ENCODE results near the gene NDUFA8. TPM values are rescaled to one million over a fixed set of nuclear protein-coding genes. Genes with fewer than 3 reads are reported as not detected.

Gene NDUFA8
- total and polyA plus RNA-seq, 5 donors from 2014 or later: 10.7 to 97.9 (median 93.9) TPM

DNA sequence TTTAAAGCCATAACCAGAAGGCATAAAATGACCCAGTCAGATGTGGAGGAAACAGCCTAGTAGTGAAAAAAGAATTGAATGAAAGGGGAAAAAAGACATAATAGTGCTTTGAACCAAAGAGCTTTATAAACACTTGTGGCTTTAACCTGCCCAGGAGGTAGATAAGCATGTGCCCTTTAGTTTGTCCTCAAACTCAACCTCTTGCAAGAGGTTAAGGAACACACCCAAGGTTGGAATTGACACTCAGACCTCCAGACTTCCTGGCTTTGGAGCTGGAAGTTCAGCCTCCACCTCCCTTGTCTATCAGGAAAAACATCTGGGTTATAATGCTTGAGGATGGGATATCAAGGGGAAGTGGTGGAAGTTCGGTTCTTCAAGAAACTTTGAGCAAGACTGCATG lies 16.3 kb downstream of the NDUFA8 start:
- H3K4me1 ChIP-seq (ENCODE audit: control insufficient read depth, insufficient read depth, low read length, poor library complexity, severe bottlenecking): no peaks in the 10 kb centered on the region
- H3K27ac Mint-ChIP-seq: peak overlapping the region in 1 of 3 donors; percentile 30
- no peak overlapping the region for H3K4me3 ChIP-seq (ENCODE audit: low read depth, low read length)
- no peak overlapping the region for H3K4me3 Mint-ChIP-seq
- H3K9me3 ChIP-seq (ENCODE audit: control insufficient read depth in 2 of 2, low read length in 2 of 2): no peaks in the 10 kb centered on the region
- DNase-seq (no peak), ATAC-seq (ENCODE audit: low read depth in 2 of 2) (no peak)
- peaks cover 48% of the 10 kb centered on the region for H3K36me3 ChIP-seq (ENCODE audit: control insufficient read depth, insufficient read depth, low read length)
- no peak overlapping the region for H3K27ac ChIP-seq (ENCODE audit: insufficient read depth, low read length, poor library complexity, severe bottlenecking)
- H3K9me3 Mint-ChIP-seq: no peaks in the 10 kb centered on the region
- H3K27me3 ChIP-seq (ENCODE audit: control insufficient read depth, insufficient read depth, low read length): no peaks in the 10 kb centered on the region
- H3K4me1 Mint-ChIP-seq: peaks cover 0 to 3% (median under 1%) of the 10 kb centered on the region in 4 donors
- peaks cover 47% of the 10 kb centered on the region for H3K36me3 Mint-ChIP-seq
- H3K27me3 Mint-ChIP-seq: no peaks in the 10 kb centered on the region

DNA sequence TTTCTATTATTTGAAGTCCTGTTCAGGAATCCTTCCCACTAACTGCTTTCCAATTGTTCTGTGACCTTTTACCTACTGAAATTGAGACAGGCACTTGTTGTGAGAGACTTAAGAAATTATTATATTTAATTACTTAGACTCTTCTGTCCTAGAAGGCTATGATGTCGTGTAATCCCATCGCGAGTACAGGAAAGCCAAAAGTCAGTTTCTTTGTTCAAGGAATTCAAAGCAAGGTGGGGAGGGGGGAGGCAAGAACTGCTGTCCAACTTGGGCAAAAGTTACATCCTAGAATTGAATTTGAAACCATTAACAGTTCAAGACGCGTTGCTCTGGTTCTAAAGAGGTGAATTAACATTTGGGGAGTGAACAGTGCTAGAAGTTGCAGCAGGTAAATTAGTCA lies 17.9 kb downstream of the NDUFA8 start:
- ATAC-seq (ENCODE audit: low read depth in 2 of 2) (no peak), DNase-seq (no peak)
- no peaks in the 10 kb centered on the region for H3K4me1 ChIP-seq (ENCODE audit: control insufficient read depth, insufficient read depth, low read length, poor library complexity, severe bottlenecking)
- H3K4me3 ChIP-seq (ENCODE audit: low read depth, low read length): no peak overlapping the region
- H3K36me3 Mint-ChIP-seq: peaks cover 37% of the 10 kb centered on the region
- H3K4me3 Mint-ChIP-seq: no peak overlapping the region
- H3K4me1 Mint-ChIP-seq: no peaks in the 10 kb centered on the region
- peaks cover 36% of the 10 kb centered on the region for H3K36me3 ChIP-seq (ENCODE audit: control insufficient read depth, insufficient read depth, low read length)
- H3K27me3 Mint-ChIP-seq: no peaks in the 10 kb centered on the region
- H3K9me3 Mint-ChIP-seq: no peaks in the 10 kb centered on the region
- H3K27ac ChIP-seq (ENCODE audit: insufficient read depth, low read length, poor library complexity, severe bottlenecking): no peak overlapping the region
- H3K27me3 ChIP-seq (ENCODE audit: control insufficient read depth, insufficient read depth, low read length): no peaks in the 10 kb centered on the region
- no peaks in the 10 kb centered on the region for H3K9me3 ChIP-seq (ENCODE audit: control insufficient read depth in 2 of 2, low read length in 2 of 2)
- H3K27ac Mint-ChIP-seq: no peak overlapping the region

DNA sequence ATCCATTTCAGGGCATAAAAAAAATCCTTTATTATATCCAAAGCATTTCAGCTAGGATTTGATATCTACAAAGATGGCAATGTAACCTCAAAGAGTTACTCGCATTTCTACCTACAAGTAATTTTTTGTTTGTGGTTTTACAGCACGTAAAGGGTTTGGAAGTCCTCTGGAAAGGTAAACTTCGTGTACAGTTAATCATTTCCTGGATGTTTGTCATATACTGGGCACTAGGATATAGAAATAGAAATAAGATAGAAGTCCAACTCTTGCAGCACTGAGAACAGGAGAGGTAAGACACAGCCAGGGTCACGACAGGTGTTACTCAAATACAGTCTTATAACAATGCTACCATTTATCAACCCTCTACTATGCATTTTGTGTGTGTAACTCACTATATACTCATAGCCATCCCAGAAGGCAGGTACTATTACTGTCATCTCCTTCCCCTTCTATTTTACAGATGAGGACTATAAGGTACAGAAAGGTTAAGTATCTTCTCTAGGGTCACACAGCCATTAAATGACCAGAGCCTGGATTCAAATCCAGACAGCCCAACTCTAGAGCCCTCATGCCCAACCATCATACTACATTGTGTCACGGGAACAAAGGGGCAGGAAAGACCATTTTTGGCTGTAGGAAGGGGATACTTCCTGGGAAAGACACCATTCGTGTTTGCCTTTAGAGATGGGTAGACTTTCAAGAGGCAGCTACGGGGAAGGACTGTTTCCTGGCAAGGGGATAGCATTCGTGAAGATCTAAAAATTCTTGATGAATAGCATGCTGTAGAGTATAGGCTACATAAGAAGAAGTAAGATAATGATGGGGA lies 19.0 kb downstream of the NDUFA8 start:
- Mint-ChIP-seq H3K27me3 (no peaks in the 10 kb centered on the region), H3K27ac (no peak overlapping the region), H3K4me3 (no peak overlapping the region), H3K36me3 (peaks cover 36% of the 10 kb centered on the region), H3K9me3 (no peaks in the 10 kb centered on the region), H3K4me1 (no peaks in the 10 kb centered on the region)
- DNase-seq: no peak
- Histone ChIP-seq H3K27me3 (ENCODE audit: control insufficient read depth, insufficient read depth, low read length) (no peaks in the 10 kb centered on the region), H3K27ac (ENCODE audit: insufficient read depth, low read length, poor library complexity, severe bottlenecking) (no peak overlapping the region), H3K4me3 (ENCODE audit: low read depth, low read length) (no peak overlapping the region), H3K9me3 (ENCODE audit: control insufficient read depth in 2 of 2, low read length in 2 of 2) (no peaks in the 10 kb centered on the region), H3K4me1 (ENCODE audit: control insufficient read depth, insufficient read depth, low read length, poor library complexity, severe bottlenecking) (no peaks in the 10 kb centered on the region), H3K36me3 (ENCODE audit: control insufficient read depth, insufficient read depth, low read length) (peaks cover 26% of the 10 kb centered on the region)
- ATAC-seq (ENCODE audit: low read depth in 2 of 2): no peak

DNA sequence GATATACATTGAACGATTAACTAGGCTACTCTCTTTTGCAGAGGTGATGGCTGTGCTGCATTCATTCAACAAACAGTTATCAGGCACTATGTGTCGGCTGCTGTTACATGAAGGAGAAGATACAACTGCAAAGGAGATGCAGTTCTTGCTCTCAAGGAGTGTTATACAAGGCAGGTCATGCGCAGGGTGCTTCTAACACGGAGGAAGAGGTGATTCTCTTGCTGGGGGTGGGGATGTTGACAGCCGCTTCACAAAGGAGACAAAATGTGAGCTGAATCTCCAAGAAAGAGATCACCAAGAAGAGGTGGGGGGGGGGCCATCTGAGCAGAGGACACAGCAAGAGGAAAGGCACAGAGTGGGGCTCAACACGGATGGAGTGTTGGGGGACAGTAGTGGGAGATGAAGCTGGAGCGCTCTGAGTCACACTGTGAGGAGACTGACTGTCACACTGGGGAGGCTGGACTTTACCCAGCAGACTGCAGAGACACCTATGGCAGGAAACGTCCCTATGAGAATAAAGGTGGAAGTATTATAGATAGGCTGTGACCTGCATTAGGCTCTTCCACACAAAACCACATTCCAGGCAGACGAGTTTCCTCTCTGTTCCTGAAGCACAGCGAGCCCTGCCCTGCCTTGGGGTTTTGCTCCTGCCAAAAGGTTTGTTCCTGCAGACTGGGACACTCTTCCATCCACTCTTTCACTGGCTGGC lies 20.9 kb downstream of the NDUFA8 start:
- H3K4me1 ChIP-seq (ENCODE audit: control insufficient read depth, insufficient read depth, low read length, poor library complexity, severe bottlenecking): no peaks in the 10 kb centered on the region
- Mint-ChIP-seq H3K9me3 (no peaks in the 10 kb centered on the region), H3K36me3 (peaks cover 20% of the 10 kb centered on the region), H3K4me1 (no peaks in the 10 kb centered on the region), H3K4me3 (no peak overlapping the region), H3K27ac (no peak overlapping the region), H3K27me3 (no peaks in the 10 kb centered on the region)
- no peaks in the 10 kb centered on the region for H3K9me3 ChIP-seq (ENCODE audit: control insufficient read depth in 2 of 2, low read length in 2 of 2)
- DNase-seq (no peak), ATAC-seq (ENCODE audit: low read depth in 2 of 2) (no peak)
- H3K27me3 ChIP-seq (ENCODE audit: control insufficient read depth, insufficient read depth, low read length): no peaks in the 10 kb centered on the region
- H3K4me3 ChIP-seq (ENCODE audit: low read depth, low read length): no peak overlapping the region
- H3K36me3 ChIP-seq (ENCODE audit: control insufficient read depth, insufficient read depth, low read length): peaks cover 9% of the 10 kb centered on the region
- no peak overlapping the region for H3K27ac ChIP-seq (ENCODE audit: insufficient read depth, low read length, poor library complexity, severe bottlenecking)

DNA sequence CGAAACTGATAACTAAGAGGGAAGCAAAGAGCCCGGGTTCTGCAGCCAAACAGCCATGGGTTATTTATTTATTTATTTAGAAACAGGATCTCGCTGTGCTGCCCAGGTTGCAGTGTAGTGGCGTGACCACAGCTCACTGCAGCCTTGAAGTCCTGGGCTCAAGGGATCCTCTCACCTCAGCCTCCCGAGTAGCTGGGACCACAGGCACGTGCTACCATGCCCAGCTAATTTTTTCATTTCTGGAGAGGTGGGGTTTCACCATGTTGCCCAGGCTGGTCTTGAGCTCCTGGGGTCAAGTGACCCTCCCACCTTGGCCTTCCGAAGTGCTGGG lies 24.1 kb downstream of the NDUFA8 start:
- no peaks in the 10 kb centered on the region for H3K4me1 Mint-ChIP-seq

DNA sequence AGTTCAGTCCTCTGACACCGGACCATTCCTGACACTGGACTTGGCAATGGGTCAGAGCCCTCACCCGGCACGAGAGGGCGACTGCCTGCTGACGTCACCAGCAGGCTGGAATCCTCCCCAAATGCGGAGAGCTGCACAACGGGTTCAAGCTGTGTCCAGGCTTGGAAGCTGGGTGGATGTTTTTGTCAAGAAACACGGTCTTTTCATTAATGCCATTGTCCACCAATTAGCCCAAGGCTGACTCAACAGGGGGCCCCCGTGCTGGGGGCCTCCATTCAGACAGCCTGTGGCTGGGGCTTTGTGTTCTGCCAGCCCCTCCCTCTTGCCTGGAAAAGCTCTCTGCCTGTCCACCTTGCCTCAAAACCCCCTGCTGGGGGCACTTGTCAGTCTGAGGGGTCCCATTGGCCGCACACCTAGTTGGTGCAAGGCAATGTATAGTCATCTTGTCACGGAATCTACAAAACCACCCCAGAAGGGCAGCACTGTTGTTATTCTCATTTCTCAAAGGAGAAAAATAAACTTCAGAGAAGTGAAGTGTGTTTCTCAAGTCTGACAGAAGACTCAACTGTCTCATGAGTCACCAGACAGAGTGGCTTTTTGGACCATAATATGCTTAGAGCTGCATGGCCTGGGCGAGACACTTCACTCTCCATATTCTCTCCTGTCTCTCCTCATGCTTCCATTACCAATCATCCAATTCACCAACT lies 24.6 kb downstream of the NDUFA8 start:
- Mint-ChIP-seq H3K4me3 (no peak overlapping the region), H3K9me3 (no peaks in the 10 kb centered on the region), H3K27ac (no peak overlapping the region), H3K27me3 (peaks cover 9% of the 10 kb centered on the region), H3K4me1 (no peaks in the 10 kb centered on the region), H3K36me3 (no peaks in the 10 kb centered on the region)
- H3K9me3 ChIP-seq (ENCODE audit: control insufficient read depth in 2 of 2, low read length in 2 of 2): no peaks in the 10 kb centered on the region
- no peak overlapping the region for H3K4me3 ChIP-seq (ENCODE audit: low read depth, low read length)
- H3K36me3 ChIP-seq (ENCODE audit: control insufficient read depth, insufficient read depth, low read length): no peaks in the 10 kb centered on the region
- ATAC-seq (ENCODE audit: low read depth in 2 of 2): no peak
- H3K4me1 ChIP-seq (ENCODE audit: control insufficient read depth, insufficient read depth, low read length, poor library complexity, severe bottlenecking): no peaks in the 10 kb centered on the region
- DNase-seq: no peak
- no peak overlapping the region for H3K27ac ChIP-seq (ENCODE audit: insufficient read depth, low read length, poor library complexity, severe bottlenecking)
- H3K27me3 ChIP-seq (ENCODE audit: control insufficient read depth, insufficient read depth, low read length): no peaks in the 10 kb centered on the region

More for the DNA sequence above, 24.1 kb downstream of the NDUFA8 start:
- DNase-seq: no peak
- no peak overlapping the region for H3K4me3 Mint-ChIP-seq
- ATAC-seq (ENCODE audit: low read depth in 2 of 2): no peak
- H3K27me3 Mint-ChIP-seq: peaks cover 8% of the 10 kb centered on the region
- no peaks in the 10 kb centered on the region for H3K36me3 ChIP-seq (ENCODE audit: control insufficient read depth, insufficient read depth, low read length)
- H3K27ac Mint-ChIP-seq: no peak overlapping the region
- no peak overlapping the region for H3K4me3 ChIP-seq (ENCODE audit: low read depth, low read length)
- H3K27me3 ChIP-seq (ENCODE audit: control insufficient read depth, insufficient read depth, low read length): no peaks in the 10 kb centered on the region
- no peaks in the 10 kb centered on the region for H3K9me3 Mint-ChIP-seq
- no peaks in the 10 kb centered on the region for H3K36me3 Mint-ChIP-seq
- H3K9me3 ChIP-seq (ENCODE audit: control insufficient read depth in 2 of 2, low read length in 2 of 2): no peaks in the 10 kb centered on the region
- no peaks in the 10 kb centered on the region for H3K4me1 ChIP-seq (ENCODE audit: control insufficient read depth, insufficient read depth, low read length, poor library complexity, severe bottlenecking)
- no peak overlapping the region for H3K27ac ChIP-seq (ENCODE audit: insufficient read depth, low read length, poor library complexity, severe bottlenecking)

DNA sequence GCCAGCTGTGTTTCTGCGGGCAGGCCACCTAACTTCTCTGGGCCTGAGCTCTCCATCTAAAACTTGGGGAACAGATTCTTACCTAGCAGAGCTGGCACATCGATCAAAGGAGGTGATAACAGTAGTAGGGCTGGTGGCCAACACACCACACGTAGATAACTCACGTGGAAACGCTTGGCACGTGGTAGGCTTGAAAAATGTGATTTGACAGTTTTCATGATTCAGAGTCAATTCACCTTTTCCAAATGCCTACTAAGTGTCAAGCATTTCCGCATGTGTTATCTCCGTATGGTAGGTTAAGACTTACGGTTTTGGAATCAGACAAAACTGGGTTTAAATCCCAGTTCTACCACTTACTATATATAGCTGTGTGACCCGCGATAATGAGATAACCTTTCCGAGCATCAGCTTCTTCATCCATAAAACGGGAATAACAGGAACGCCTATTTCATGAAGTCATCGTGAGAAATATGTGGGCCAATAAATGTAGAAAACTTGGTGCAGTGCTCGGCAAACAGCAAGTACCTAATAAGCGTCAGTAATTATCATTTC lies 25.5 kb downstream of the NDUFA8 start:
- no peaks in the 10 kb centered on the region for H3K9me3 Mint-ChIP-seq
- no peak overlapping the region for H3K4me3 Mint-ChIP-seq
- H3K4me3 ChIP-seq (ENCODE audit: low read depth, low read length): no peak overlapping the region
- no peaks in the 10 kb centered on the region for H3K36me3 ChIP-seq (ENCODE audit: control insufficient read depth, insufficient read depth, low read length)
- H3K4me1 ChIP-seq (ENCODE audit: control insufficient read depth, insufficient read depth, low read length, poor library complexity, severe bottlenecking): no peaks in the 10 kb centered on the region
- ATAC-seq (ENCODE audit: low read depth in 2 of 2): no peak
- no peaks in the 10 kb centered on the region for H3K4me1 Mint-ChIP-seq
- H3K27ac Mint-ChIP-seq: no peak overlapping the region
- no peak for DNase-seq
- peaks cover 9% of the 10 kb centered on the region for H3K27me3 Mint-ChIP-seq
- no peaks in the 10 kb centered on the region for H3K36me3 Mint-ChIP-seq
- no peaks in the 10 kb centered on the region for H3K9me3 ChIP-seq (ENCODE audit: control insufficient read depth in 2 of 2, low read length in 2 of 2)
- no peak overlapping the region for H3K27ac ChIP-seq (ENCODE audit: insufficient read depth, low read length, poor library complexity, severe bottlenecking)
- no peaks in the 10 kb centered on the region for H3K27me3 ChIP-seq (ENCODE audit: control insufficient read depth, insufficient read depth, low read length)

Data from CD4-positive, CD25-positive, alpha-beta regulatory T cell (primary cell).